HFF-Myc (cell line): ENCODE results near the gene VRK2.

Source experiments
- DNase-seq: peaks from one replicate; pipeline ENCODE4 v3.0.0-alpha.2; 2011; ENCODE audit warnings: low read depth; ENCODE audit errors: extremely low read depth
- H3K4me3 ChIP-seq: replicated peaks from 2 replicates; pipeline ENCODE4 v1.5.1; 2011; ENCODE audit warnings: low read depth, mild to moderate bottlenecking, control low read depth, low read length
- TF ChIP-seq, protein P1 (sequence below): IDR thresholded peaks from 2 replicates; pipeline ENCODE4 v1.5.1; 2012; ENCODE audit warnings: mild to moderate bottlenecking, low read depth, low read length, control low read depth; ENCODE audit errors: missing control alignments

VRK2 gene

DNA sequence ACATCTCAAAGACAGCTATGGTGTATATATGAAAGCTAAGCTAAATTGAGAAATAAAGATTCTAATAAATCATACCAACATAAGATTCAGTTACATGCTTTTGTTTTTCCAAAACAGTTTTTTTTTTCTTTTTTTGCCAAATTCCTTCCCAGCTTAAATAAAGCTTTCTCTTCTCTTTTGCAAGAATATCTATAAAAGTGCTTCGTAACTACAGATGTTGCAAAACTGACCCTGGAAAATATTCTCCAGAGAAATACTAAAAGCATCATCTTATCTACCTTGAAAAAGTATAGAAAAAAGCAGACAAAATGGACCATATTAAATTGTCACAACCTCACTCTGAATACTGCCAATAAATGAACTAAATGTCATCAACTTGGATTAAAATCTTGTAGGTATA is 155.8 kb downstream of the VRK2 start:
- no peak overlapping the region for H3K4me3 ChIP-seq
- no peak for DNase-seq
- TF ChIP-seq, protein P1, sequence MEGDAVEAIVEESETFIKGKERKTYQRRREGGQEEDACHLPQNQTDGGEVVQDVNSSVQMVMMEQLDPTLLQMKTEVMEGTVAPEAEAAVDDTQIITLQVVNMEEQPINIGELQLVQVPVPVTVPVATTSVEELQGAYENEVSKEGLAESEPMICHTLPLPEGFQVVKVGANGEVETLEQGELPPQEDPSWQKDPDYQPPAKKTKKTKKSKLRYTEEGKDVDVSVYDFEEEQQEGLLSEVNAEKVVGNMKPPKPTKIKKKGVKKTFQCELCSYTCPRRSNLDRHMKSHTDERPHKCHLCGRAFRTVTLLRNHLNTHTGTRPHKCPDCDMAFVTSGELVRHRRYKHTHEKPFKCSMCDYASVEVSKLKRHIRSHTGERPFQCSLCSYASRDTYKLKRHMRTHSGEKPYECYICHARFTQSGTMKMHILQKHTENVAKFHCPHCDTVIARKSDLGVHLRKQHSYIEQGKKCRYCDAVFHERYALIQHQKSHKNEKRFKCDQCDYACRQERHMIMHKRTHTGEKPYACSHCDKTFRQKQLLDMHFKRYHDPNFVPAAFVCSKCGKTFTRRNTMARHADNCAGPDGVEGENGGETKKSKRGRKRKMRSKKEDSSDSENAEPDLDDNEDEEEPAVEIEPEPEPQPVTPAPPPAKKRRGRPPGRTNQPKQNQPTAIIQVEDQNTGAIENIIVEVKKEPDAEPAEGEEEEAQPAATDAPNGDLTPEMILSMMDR: no peak

DNA sequence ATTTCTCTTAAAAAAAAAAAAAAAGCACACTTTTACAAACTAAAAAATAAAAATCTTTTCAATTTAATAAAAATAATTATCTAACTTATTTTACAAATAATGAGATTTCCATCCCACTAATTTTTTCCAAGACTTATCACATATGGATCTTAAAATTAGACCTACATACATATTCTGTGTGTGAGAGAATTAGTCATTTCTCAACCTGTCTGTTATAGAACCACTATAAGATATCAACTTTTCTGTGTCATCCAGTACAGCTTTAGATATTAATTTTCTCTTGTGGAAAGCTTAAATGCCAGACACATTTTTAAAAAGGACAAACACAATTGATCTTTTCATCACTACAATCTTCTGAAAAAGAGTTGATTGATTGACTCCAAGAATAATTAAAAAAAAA is 156.4 kb downstream of the VRK2 start:
- TF ChIP-seq, protein P1: no peak
- no peak for DNase-seq
- H3K4me3 ChIP-seq: no peak overlapping the region

DNA sequence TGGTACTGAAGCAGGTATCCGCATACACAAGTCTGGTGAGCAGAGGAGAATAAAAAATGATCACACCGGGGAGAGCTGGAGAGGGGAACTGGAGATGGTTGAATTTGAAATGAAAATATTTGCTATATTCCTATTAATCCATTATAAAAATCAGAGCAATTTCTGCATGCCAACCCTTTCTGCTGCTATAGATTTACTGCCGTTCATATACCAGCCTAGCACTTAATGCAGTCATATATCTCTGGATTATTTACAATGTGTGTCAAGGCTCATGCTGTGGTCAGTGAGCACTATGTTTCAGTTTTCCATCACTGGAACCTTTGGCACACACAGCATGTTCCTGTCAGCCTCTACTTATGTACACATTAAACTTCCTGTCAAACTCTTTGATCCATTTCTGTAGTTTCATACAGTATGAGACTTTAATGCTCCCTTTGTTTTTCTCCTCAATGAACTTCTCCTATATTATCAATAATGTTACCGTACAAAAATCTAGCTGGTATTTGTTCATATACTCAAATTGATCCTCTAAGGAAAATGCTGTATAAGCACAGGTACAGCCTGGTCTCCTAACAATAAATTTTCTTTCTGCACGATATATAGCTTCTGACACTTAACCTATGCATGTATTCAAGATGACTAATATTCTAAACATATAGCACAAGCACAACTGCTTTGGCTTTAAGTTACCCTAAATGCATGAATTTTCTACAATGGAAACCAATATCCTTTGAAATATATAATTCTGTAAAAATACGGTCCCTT is 157.8 kb downstream of the VRK2 start:
- TF ChIP-seq, protein P1: no peak
- no peak overlapping the region for H3K4me3 ChIP-seq
- DNase-seq: no peak

DNA sequence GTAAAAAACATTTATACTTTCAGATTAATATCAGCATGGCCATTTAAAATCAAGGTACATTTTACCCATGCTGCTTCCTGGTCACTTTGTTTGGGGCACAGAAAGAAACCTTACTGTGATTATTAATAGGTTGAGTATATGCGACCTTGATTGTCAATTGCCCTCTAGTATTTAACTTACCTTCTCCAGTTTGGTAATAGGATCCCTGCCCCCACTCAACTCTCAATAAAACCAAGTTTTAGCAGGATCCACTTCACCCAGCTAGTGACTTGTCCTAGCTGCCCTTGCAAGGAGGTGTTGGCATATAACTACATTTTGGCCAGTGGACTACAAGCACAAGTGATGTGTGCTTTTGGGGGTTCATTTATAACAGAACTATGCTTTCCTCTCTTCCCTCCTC is 160.2 kb downstream of the VRK2 start:
- TF ChIP-seq, protein P1: no peak
- no peak overlapping the region for H3K4me3 ChIP-seq
- no peak for DNase-seq

DNA sequence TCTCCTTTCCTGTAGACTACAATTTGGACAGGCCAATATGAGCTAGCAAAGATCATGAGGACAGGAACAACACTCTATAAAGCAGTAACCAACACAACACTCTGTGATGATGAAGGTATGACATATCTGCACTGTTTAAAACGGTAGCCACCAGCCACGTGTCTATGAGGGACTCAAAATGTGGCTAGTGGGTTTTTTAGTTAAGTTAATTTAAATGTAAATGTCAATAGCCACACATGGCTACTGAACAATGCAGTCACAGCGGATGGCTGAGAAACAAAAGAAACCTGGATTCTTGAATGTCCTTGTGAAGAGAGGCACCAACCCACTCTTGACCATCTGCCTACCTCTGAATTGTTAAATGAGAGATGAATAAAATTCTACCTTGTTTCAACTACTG is 160.6 kb downstream of the VRK2 start:
- TF ChIP-seq, protein P1: no peak
- no peak overlapping the region for H3K4me3 ChIP-seq
- DNase-seq: no peak
